CD4-positive, alpha-beta T cell treated with Interleukin-2 at 100 ng/mL for 4 hours (primary cell): ENCODE results near the gene PRCP.

Experiments
- DNase-seq: peaks from one replicate; pipeline ENCODE4 v3.0.0-alpha.2; 2020; ENCODE audit warnings: low spot score

PRCP gene

DNA sequence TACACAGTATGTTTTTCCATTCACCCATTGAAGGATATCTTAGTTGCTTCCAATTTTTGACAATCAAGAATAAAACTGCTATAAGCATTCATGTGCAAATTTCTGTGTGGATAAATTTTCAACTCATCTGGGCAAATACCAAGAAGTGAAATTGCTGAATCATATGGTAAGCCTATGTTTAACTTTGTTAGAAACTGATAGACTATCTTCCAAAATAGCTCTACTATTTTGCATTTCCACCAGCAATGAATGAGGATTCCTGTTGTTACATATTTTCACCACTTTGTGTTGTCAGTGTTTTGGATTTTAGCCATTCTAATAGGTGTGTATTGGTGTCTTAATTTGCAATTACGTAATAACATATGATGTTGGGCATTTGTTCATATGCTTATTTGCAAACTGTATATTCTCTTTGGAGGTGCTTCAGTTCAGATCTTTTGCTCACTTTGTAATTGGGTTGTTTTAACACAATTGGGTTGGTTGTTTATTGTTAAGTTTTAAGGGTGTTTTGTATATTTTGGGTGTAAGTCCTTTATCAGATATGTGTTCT lies 117.3 kb downstream of the PRCP start:
- DNase-seq, result no peak

DNA sequence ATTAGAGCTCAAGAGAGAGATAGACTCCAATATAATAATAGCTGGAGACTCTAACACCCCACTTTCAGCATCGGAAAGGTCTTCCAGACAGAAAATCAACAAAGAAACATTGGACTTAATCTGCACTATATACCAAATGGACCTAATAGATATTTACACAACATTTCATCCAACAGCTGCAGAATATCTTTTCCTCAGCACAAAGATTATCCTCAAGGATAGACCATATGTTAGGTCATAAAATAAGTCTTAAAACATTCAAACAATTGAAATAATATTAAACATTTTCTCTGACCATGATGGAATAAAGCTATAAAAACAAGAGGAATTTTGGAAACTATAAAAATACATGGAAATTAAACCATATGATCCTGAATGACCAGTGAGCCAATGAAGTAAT lies 121.5 kb downstream of the PRCP start:
- DNase-seq, result no peak

DNA sequence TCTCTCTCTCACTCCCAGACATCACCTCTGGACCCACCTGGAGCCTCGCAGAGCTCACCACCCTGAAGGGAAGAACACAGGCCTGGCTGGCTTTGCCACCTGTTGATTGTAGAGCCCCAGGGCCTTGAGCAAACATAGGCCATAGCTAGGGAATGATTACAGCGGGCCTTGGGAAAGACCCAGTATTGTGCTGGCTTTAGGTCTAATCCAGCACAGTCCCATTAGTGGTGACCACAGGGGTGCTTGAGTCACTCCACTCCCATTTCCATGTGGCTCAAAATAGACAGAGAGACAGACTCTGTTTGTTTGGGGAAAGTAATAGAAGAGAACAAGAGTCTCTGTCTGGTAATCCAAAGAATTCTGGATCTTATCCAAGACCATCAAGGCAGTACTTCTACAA lies 123.9 kb downstream of the PRCP start:
- DNase-seq, result no peak

DNA sequence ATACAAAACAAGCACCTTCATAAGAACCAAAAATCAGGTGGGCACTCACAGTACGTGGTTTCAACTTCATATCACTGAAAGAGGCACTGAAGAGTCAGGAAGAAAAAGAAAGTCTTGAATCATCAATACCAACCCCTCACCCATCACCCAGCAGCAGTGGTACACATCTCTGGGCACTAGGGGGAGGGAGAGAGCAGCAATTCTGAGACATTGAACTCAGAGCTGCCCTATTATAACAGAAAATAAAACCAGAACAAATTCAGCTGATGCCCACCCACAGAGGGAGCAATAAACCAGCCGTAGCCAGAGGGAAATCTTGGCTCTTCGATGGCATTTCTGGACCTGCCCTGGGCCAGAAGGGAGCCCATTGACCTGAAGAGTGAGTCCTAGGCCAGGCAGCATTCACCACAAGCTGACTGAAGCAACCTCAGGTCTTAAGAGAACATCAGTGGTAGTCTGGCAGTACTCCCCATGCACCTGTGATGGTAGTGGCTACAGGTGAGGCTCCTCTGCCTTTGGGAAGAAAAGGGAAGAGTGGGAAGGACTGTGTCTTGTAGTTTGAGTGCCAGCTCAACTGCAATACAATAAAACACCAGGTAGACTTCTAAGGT lies 124.4 kb downstream of the PRCP start:
- peak; percentile 27 for DNase-seq

DNA sequence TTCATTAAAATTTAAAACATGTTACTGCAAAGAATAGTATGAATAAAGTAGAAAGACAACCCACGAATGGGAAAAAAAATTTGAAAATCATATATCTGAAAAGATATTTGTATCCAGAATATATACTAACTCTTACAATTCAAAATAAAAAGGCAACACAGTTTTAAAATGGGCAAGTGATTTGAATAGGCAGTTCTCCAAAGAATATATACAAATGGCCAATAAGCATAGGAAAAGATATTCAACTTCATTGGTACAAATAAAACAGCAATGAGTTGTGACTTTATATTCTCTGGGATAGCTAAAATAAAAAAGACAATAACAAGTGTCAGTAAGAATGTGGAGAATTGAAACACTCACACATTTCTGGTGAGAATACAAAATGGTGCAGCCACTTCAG lies 125.0 kb downstream of the PRCP start:
- no peak for DNase-seq
